Stimulated activated CD4-positive, alpha-beta T cell treated with anti-CD3 and anti-CD28 coated beads, Interleukin-4, amount 100 ng/mL, for 48 hours (primary cell): ENCODE data around the gene GNMT.

ENCODE experiments used
- DNase-seq, 2 donors: peaks; one replicate each; pipeline ENCODE4 v3.0.0-alpha.2; 2020; ENCODE audit warnings: low read depth in 2 of 2

Gene GNMT

GRCh38 chr6:42960243-42961019 lies at the start of gene GNMT:
Gene GNMT, plus strand, starts transcription at chr6:42960754. Its CDS starts 14 bp downstream, at chr6:42960768.
- DNase-seq = peak in 1 of 2 donors; percentile 25

- no peak for DNase-seq
Observed at GRCh38 chr6:42911171-42912021, 49.2 kb upstream of the GNMT start.

GRCh38 chr6:42914546-42914945 lies 46.0 kb upstream of the GNMT start:
- no peak for DNase-seq

- no peak for DNase-seq
Observed at GRCh38 chr6:42915732-42916131, 44.8 kb upstream of the GNMT start, which contains the start of gene PTCRA. Gene PTCRA, plus strand, starts transcription at chr6:42916053. Its CDS starts 17 bp downstream, at chr6:42916070.

GRCh38 chr6:42916288-42916687 lies 44.3 kb upstream of the GNMT start:
- DNase-seq = no peak

- DNase-seq = no peak
Observed at GRCh38 chr6:42921801-42922200, 38.8 kb upstream of the GNMT start.

GRCh38 chr6:42923666-42924065 lies 36.9 kb upstream of the GNMT start:
- DNase-seq = no peak

- no peak for DNase-seq
Observed at GRCh38 chr6:42925248-42925857, 35.2 kb upstream of the GNMT start.

- peak; percentile 91 to 92 for DNase-seq
Observed at GRCh38 chr6:42928986-42929820, 31.4 kb upstream of the GNMT start, which contains the start of gene CNPY3. Gene CNPY3, plus strand, starts transcription at chr6:42929480. Its CDS starts 91 bp downstream, at chr6:42929571.

- DNase-seq = peak; percentile 43 to 45
Observed at GRCh38 chr6:42929821-42930360, 30.7 kb upstream of the GNMT start.

GRCh38 chr6:42932412-42932811 lies 28.1 kb upstream of the GNMT start:
- DNase-seq = no peak

- no peak for DNase-seq
Observed at GRCh38 chr6:42933205-42933604, 27.3 kb upstream of the GNMT start.

- no peak for DNase-seq
Observed at GRCh38 chr6:42935322-42935721, 25.2 kb upstream of the GNMT start.

- no peak for DNase-seq
Observed at GRCh38 chr6:42936398-42936797, 24.2 kb upstream of the GNMT start.

- DNase-seq = no peak
Observed at GRCh38 chr6:42937548-42938427, 22.8 kb upstream of the GNMT start.

GRCh38 chr6:42938428-42938796 lies 22.1 kb upstream of the GNMT start:
- no peak for DNase-seq

GRCh38 chr6:42938987-42939809 lies 21.4 kb upstream of the GNMT start:
- no peak for DNase-seq

- no peak for DNase-seq
Observed at GRCh38 chr6:42939810-42940167, 20.8 kb upstream of the GNMT start.

GRCh38 chr6:42940493-42941045 lies 20.0 kb upstream of the GNMT start:
- DNase-seq = no peak
